Cardiac muscle cell (in vitro differentiated cells and primary cell): ENCODE results near the gene SPRYD3. TPM values are rescaled to one million over a fixed set of nuclear protein-coding genes. Genes with fewer than 3 reads are reported as not detected.

Experiments used
- DNase-seq, 2 donors: peaks; one replicate each; pipeline versions ENCODE4 v3.0.0 to v3.0.0-alpha.2; 2010 to 2017; ENCODE audit warnings: low read depth in 1 of 2, low spot score in 1 of 2
- H3K27ac ChIP-seq: fragments of 200-600 bp; sonication (generic); 2 replicates; pipeline ENCODE4 v1.5.1; 2016
- H3K27me3 ChIP-seq: fragments of 200-600 bp; sonication (generic); 2 replicates; pipeline ENCODE4 v1.6.0; 2016; ENCODE audit warnings: control low read depth
- H3K36me3 ChIP-seq: fragments of 200-600 bp; sonication (generic); 2 replicates; pipeline ENCODE4 v1.5.1; 2016; ENCODE audit warnings: control low read depth
- H3K4me1 ChIP-seq: fragments of 200-600 bp; sonication (generic); 2 replicates; pipeline ENCODE4 v1.8.1; 2017; ENCODE audit warnings: low read depth, mild to moderate bottlenecking, mixed run types
- H3K4me3 ChIP-seq: fragments of 200-600 bp; sonication (generic); 2 replicates; pipeline ENCODE4 v1.5.1; 2016; ENCODE audit warnings: mild to moderate bottlenecking
- H3K9me3 ChIP-seq: fragments of 200-600 bp; sonication (generic); 2 replicates; pipeline ENCODE4 v1.5.1; 2017; ENCODE audit warnings: low read depth, mild to moderate bottlenecking, control low read depth
- CTCF ChIP-seq: IDR thresholded peaks from 2 replicates; pipeline ENCODE4 v1.5.1; 2012; ENCODE audit warnings: low read depth, mild to moderate bottlenecking, low read length
- polyA plus RNA-seq: library from polyadenylated mRNA; unstranded; fragments of >200 nt; fragmentation: Nextera tagmentation; extraction: Ambion mirVana; gene quantifications from 2 replicates; pipeline ENCODE4 v1.2.1, GENCODE V29; 2016
- total RNA-seq: library from RNA; depleted of rRNA; stranded (reverse); fragments of >200 nt; gene quantifications from 2 replicates; pipeline ENCODE4 v1.2.3, GENCODE V29; 2016

SPRYD3 gene
- total and polyA plus RNA-seq, 2 experiments from 2014 or later: 14.8 to 17.6 TPM

- Histone ChIP-seq H3K36me3 (no peaks in the 10 kb centered on the region), H3K27ac (no peak overlapping the region), H3K27me3 (no peaks in the 10 kb centered on the region), H3K9me3 (no peaks in the 10 kb centered on the region), H3K4me3 (no peak overlapping the region), H3K4me1 (peaks cover 14% of the 10 kb centered on the region)
- peak in 1 of 2 donors; percentile 0 for DNase-seq
- no peak for TF ChIP-seq CTCF
Observed at GRCh38 chr12:53057816-53058500, 21.2 kb downstream of the SPRYD3 start.

GRCh38 chr12:53056901-53057300 lies 22.3 kb downstream of the SPRYD3 start:
- H3K27ac ChIP-seq: no peak overlapping the region
- no peak for TF ChIP-seq CTCF
- no peak overlapping the region for H3K4me3 ChIP-seq
- no peak for DNase-seq
- no peaks in the 10 kb centered on the region for H3K9me3 ChIP-seq
- no peaks in the 10 kb centered on the region for H3K27me3 ChIP-seq
- no peaks in the 10 kb centered on the region for H3K36me3 ChIP-seq
- H3K4me1 ChIP-seq: peaks cover 7% of the 10 kb centered on the region

- Histone ChIP-seq H3K4me3 (no peak overlapping the region), H3K27me3 (no peaks in the 10 kb centered on the region), H3K36me3 (no peaks in the 10 kb centered on the region), H3K4me1 (peaks cover 7% of the 10 kb centered on the region), H3K27ac (no peak overlapping the region), H3K9me3 (no peaks in the 10 kb centered on the region)
- DNase-seq: peak in 1 of 2 donors; percentile 13
- no peak for TF ChIP-seq CTCF
Observed at GRCh38 chr12:53056296-53056695, 22.9 kb downstream of the SPRYD3 start.

- Histone ChIP-seq H3K4me1 (peaks cover 7% of the 10 kb centered on the region), H3K36me3 (no peaks in the 10 kb centered on the region)
- no peak for DNase-seq
Observed at GRCh38 chr12:53055471-53056266, 23.5 kb downstream of the SPRYD3 start.

More at GRCh38 chr12:53055471-53056266, 23.5 kb downstream of the SPRYD3 start:
- Histone ChIP-seq H3K4me3 (no peak overlapping the region), H3K27me3 (no peaks in the 10 kb centered on the region), H3K9me3 (no peaks in the 10 kb centered on the region), H3K27ac (no peak overlapping the region)
- TF ChIP-seq CTCF: no peak
